BJ (cell line): ENCODE measurements around the gene TLE1. TPM values are rescaled to one million over a fixed set of nuclear protein-coding genes. Genes with fewer than 3 reads are reported as not detected.

Experiments used
- CTCF ChIA-PET: fragments of 350-600 bp; formaldehyde crosslinking; extraction: SDS; loops from one replicate; lab custom pipeline; 2021; ENCODE audit warnings: antibody characterized with exemption, inconsistent platforms; lab: Yijun Ruan, JAX
- POLR2A ChIA-PET: fragments of 300-600 bp; sonication (Branson Sonifier 250); formaldehyde crosslinking; extraction: SDS; loops from one replicate; lab custom pipeline; 2021; ENCODE audit warnings: antibody characterized with exemption; lab: Charles Lee
- DNase-seq: peaks from one replicate; pipeline ENCODE4 v3.0.0-alpha.2; 2011; ENCODE audit warnings: low read depth
- H3K27me3 ChIP-seq: 2 replicates; pipeline ENCODE4 v1.6.0; 2011; ENCODE audit warnings: low read length; ENCODE audit not compliant: control insufficient read depth, insufficient read depth
- H3K36me3 ChIP-seq: 2 replicates; pipeline ENCODE4 v1.5.1; 2011; ENCODE audit warnings: low read length; ENCODE audit not compliant: control insufficient read depth, insufficient read depth
- H3K4me3 ChIP-seq: 2 replicates; pipeline ENCODE4 v1.5.1; 2011; ENCODE audit warnings: low read depth, mild to moderate bottlenecking, control low read depth, low read length
- polyA plus RNA-seq: library from polyadenylated mRNA; depleted of rRNA; stranded (reverse); fragments of >200 nt; gene quantifications from 2 replicates; pipeline ENCODE4 v1.2.3, GENCODE V29; 2011
- TF ChIP-seq, protein P1 (sequence below): IDR thresholded peaks from 2 replicates; pipeline ENCODE4 v1.5.1; 2011; ENCODE audit warnings: low read depth, mild to moderate bottlenecking, control low read depth, inconsistent platforms, low read length, moderate library complexity; ENCODE audit not compliant: insufficient read depth

Gene TLE1
- polyA plus RNA-seq, 1 experiment, result 9.6 TPM

DNA sequence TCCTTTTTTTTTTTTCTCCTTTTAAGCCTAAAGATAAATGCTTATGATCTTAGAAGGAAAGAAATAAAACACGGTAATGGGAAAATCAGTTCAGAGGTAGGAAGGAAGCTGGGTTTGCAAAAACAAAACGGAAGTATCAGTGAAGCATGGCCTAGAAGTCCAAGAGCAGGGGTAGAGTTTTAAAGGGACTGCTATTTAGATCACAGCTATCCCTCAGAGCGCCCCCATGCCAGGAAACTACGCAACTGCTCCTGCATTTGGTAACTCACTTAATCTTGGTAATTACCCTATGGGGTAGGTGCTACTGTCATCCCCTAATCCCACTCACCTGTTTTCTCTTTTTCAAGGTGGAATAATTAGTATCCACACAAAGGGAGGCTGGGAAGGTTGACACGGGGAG is 16.0 kb downstream of the TLE1 start:
- no peak overlapping the region for H3K4me3 ChIP-seq
- ChIA-PET POLR2A (no interaction called here), CTCF (no interaction called here)
- H3K36me3 ChIP-seq, result peaks cover 2% of the 10 kb centered on the region; the same call in 1 of the 2 replicates
- TF ChIP-seq, protein P1, sequence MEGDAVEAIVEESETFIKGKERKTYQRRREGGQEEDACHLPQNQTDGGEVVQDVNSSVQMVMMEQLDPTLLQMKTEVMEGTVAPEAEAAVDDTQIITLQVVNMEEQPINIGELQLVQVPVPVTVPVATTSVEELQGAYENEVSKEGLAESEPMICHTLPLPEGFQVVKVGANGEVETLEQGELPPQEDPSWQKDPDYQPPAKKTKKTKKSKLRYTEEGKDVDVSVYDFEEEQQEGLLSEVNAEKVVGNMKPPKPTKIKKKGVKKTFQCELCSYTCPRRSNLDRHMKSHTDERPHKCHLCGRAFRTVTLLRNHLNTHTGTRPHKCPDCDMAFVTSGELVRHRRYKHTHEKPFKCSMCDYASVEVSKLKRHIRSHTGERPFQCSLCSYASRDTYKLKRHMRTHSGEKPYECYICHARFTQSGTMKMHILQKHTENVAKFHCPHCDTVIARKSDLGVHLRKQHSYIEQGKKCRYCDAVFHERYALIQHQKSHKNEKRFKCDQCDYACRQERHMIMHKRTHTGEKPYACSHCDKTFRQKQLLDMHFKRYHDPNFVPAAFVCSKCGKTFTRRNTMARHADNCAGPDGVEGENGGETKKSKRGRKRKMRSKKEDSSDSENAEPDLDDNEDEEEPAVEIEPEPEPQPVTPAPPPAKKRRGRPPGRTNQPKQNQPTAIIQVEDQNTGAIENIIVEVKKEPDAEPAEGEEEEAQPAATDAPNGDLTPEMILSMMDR, result no peak
- DNase-seq, result no peak
- H3K27me3 ChIP-seq, result no peaks in the 10 kb centered on the region

DNA sequence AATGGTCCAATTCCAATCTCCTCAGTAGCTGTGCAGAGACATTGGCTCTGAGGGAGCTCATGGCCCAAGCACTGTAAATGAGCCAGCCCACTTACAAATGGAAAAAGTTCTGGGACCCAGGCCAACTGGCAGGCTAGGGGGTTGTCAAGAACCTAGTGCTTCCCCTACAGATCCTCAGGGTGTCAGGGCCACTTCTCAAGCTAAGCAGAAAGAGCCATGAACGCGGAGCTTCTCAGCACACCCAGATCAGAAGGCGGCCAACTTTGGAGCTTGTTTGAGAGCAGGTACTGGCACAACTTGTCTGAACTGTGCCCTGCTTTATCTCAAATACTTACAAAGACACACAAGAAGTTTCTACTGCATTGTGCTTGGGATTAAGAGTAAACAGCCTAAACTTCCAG is 17.5 kb downstream of the TLE1 start:
- no peak for DNase-seq
- Histone ChIP-seq H3K27me3 (no peaks in the 10 kb centered on the region), H3K4me3 (no peak overlapping the region), H3K36me3 (peaks cover 2% of the 10 kb centered on the region; the same call in 1 of the 2 replicates)
- TF ChIP-seq, protein P1, result no peak
- POLR2A ChIA-PET, result no interaction called here
- CTCF ChIA-PET, result interaction anchor here (1.0 kb wide), 2 partner anchors 12 to 33 kb away, joined by 3 read pairs; no protein-coding TSS in a partner anchor

DNA sequence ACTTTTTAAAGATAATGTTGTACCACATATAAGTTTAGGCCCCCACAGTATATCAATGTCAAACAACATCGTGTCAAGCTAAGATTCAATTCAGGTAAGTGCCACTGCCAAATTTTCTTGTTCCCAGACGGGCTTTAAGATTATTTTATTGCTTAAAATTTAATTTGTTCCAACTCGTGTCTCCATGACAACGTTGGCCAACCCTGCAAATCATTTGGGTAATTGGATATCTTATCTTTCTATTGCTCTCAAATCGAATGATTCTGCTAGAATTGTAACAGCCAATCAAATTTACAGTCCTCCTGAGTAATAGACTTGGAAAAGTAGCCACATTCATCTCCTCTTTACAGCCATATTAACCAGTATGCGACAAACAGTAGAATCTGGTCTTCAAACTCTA is 19.5 kb downstream of the TLE1 start:
- TF ChIP-seq, protein P1, result no peak
- no peak for DNase-seq
- H3K4me3 ChIP-seq, result no peak overlapping the region
- H3K27me3 ChIP-seq, result no peaks in the 10 kb centered on the region
- ChIA-PET CTCF (no interaction called here), POLR2A (no interaction called here)
- peaks cover 2% of the 10 kb centered on the region; the same call in 1 of the 2 replicates for H3K36me3 ChIP-seq

DNA sequence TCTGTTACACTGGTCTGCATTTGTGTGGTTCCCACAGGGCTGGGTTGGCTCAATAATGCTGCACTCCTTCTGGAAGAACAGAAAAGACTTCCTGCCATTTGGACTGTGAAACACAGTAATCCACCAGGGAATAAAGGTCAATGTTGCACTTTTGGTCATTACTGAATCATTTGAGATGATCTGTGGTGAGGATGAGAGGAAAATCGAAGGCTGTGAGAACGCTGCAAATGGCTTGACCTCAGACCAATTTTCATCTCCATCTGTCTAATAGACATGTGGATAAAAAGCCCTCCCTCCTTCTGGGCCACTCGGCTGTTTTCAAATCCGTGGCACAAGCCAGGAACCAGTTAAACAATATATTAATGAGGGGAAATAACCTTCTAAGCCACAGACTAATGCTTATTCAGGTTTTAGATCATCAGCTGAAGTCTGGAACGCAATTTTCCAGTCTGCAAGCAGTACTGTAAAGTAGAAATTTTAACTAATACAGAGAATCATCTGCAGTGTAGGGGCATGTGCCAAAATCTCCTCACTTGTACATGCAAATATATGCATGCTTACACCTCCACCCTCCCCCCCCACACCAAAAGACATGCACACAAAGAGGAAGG is 20.2 kb downstream of the TLE1 start:
- no peak for DNase-seq
- TF ChIP-seq, protein P1, result no peak
- Histone ChIP-seq H3K36me3 (peaks cover 2% of the 10 kb centered on the region; the same call in 1 of the 2 replicates), H3K4me3 (no peak overlapping the region), H3K27me3 (no peaks in the 10 kb centered on the region)
- POLR2A ChIA-PET, result no interaction called here
- CTCF ChIA-PET, result interaction anchor here (0.7 kb wide), 1 partner anchor 16 kb away, joined by 3 read pairs; no protein-coding TSS in a partner anchor

DNA sequence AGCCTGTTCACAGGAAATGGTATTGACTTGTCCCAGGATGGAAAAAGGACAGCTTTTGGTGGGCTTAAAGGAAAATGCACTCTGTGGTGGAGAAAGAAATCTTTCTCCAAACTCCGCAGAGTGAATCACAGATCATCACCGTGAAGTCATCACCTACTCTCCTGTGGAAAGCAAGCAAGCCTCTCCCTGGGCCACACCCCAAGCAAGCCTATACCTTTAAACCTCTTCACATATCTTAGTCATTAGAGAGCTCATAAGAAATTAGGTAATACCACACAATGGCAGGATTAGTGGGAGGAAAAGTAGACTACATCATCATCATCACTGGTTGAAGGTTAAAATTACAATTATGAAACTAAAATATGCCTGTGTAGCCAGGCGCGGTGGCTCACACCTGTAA is 23.2 kb downstream of the TLE1 start:
- ChIA-PET POLR2A (no interaction called here), CTCF (interaction anchor here (0.7 to 1.3 kb wide), 3 partner anchors 12 to 143 kb away, joined by 3 to 4 read pairs (median 3); no protein-coding TSS in a partner anchor)
- TF ChIP-seq, protein P1, result no peak
- H3K27me3 ChIP-seq, result no peaks in the 10 kb centered on the region
- no peak overlapping the region for H3K4me3 ChIP-seq
- H3K36me3 ChIP-seq, result no peaks in the 10 kb centered on the region
- no peak for DNase-seq
